ENCODE data around the gene RASA4B.
"Not testable (repeated sequence)": the region's sequence is repeated elsewhere in the genome, so short reads cannot be mapped to it uniquely, and the experiment has no call there.

The RASA4B gene

DNA sequence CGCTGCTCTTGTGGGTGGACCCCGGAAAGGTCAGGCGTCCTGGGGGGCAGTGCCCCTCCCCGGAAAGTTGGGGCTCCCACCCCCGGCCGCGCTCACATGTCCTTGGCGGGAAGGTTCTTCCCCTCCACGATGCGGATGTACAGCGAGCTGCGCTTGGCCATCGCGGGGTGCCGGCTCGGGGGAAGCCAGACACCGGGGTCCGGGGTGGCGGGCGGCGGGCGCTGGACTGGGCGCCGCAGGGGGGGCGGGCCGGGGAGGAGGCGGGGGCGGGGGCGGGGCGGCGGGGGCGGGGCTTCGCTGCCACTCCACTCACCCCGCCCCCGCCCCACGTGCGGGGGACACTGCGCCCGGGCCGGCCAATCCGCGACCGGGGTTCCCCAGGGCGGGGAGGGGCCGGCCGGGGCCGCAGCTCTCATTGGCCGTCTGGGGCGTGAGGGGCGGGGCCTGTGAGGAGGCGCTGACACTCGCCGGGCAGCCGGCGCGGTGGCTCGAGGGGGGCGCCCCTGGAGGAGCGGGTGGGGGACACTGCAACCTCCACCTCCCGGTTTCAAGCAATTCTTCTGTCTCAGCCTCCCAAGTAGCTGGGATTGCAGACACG is at the start of gene RASA4B:
TSS of gene RASA4B (minus strand) at position 228 of the 598 bp plus-strand sequence. CDS start at position 161, 67 bp downstream.
- DNase-seq, result not testable (repeated sequence)

GRCh38 chr7:102550808-102551422 is 33.3 kb upstream of the RASA4B start, which contains the start of gene SPDYE2:
TSS of gene SPDYE2 (plus strand) at chr7:102551226. CDS start at chr7:102553256, 2,030 bp downstream.
- not testable (repeated sequence) for DNase-seq

DNA sequence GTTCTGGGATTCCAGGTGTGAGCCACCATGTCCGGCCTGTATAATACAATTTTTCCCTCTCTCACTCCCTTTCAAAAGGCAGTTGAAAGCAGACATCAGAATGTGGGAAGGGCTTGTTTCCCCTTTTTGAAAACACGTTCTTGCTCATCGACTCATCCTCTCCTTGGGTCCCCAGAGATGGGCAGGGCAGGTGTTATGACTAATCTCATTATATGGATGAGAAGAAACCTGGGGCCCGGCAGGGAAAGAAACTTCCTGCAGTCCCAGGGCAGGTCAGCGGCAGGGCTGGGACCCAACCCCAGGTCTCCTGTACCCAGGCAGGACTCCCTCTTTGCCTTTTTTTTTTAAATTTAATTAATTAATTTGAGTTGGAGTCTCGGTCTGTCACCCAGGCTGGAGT is 28.8 kb upstream of the RASA4B start:
- DNase-seq, result not testable (repeated sequence)

DNA sequence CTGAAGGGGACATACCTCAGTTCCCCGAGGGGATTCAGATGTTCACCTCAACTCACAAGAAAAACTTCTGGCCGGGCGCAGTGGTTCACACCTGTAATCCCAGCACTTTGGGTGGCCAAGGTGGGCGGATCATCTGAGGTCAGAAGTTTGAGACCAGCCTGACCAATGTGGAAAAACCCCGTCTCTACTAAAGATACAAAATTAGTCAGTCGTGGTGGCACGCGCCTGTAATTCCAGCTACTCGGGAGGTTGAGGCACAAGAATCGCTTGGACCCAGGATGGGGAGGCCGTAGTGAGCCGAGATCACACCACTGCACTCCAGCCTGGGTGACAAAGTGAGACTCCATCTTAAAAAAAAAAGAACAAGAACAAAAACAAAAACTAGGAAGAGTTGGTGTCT is 27.7 kb upstream of the RASA4B start:
- not testable (repeated sequence) for DNase-seq

DNA sequence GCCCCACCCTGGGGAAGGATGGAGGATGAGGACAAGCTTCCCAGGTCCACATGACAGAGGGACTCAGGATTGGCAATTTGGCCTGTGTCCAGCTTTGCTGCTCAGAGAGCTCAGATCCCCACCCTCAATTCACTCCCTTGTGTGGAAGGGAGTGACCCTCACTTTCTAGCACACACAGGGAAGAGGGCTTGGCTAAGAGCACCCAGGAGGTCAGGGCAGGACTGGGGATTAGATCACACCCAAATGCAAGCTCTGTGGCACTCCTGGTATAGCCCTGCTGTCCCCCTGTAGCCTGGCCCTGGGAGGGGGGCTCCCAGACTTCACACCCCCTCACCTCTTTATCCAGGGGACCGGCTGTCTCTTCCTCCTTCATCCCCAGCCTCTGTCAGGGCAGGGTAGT is 26.8 kb upstream of the RASA4B start:
- not testable (repeated sequence) for DNase-seq

DNA sequence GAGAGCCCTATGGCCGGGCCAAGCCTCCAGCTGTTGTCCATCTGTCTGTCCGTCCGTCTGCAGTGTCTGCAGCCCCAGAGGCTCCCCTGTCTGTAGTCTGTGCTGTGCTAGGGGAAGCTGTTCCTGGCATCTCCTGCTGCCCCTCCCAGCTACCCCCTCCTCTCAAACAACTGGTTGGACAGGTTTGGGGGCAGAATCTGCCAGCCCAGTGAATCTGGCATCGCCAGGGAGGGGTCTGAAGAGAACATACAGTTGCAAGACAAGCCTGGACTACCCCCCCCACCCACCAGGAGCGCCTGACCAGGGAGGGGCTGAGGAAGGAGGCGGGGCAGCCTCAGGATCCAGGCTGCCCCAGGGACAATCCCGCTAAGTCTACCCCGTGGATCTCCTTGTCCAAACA is 26.0 kb upstream of the RASA4B start, which contains the start of gene UPK3BL2:
TSS of gene UPK3BL2 (minus strand) at position 101 of the 400 bp plus-strand sequence. CDS start at position 41, 60 bp downstream.
- DNase-seq, result not testable (repeated sequence)

- not testable (repeated sequence) for DNase-seq
Observed at GRCh38 chr7:102542771-102543170, 25.2 kb upstream of the RASA4B start.

- DNase-seq, result not testable (repeated sequence)
Observed at GRCh38 chr7:102542083-102542482, 24.5 kb upstream of the RASA4B start.

GRCh38 chr7:102540604-102541003 is 23.0 kb upstream of the RASA4B start:
- not testable (repeated sequence) for DNase-seq

- DNase-seq, result not testable (repeated sequence)
Observed at GRCh38 chr7:102535062-102535615, 17.6 kb upstream of the RASA4B start.

DNA sequence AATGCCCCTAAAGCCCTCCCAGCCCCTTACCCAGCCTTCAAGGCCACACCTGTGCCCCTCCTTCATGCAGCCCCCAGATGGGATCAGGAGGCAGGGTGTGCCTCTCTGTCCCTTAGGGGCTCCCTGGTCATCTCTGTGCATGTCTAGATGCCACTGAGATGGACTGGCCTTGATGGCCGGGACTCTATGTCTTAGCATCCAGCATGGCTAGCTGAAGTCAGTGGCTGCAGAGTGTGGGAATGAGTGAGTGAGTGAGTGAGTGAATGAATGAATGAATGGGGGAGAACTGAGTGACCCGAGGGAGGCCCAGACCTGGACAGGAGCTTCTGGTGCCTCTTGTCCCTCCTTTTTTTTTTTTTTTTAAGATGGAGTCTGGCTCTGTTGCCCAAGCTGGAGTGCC is 14.6 kb upstream of the RASA4B start:
- DNase-seq, result not testable (repeated sequence)

DNA sequence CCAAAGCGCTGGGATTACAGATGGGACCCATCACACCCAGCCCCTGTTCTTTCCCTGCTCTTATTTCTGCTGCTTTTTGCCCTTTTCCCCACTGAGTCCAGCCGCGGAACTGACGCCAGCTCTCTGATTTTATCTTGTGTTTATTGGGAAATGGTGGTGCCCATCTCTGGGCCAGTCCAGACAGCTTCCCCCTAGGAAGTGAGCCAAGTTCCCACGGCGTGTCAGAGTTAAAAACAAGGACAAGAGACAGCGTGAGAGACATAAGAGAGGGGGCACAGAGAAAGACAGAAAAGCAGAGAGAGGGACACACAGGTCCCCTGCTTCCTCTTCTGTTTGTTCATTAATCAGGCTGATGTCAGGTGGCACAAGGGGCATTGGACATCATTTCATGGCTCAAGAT is 14.0 kb upstream of the RASA4B start:
- DNase-seq, result not testable (repeated sequence)

- not testable (repeated sequence) for DNase-seq
Observed at GRCh38 chr7:102527822-102528793, 10.5 kb upstream of the RASA4B start.

DNA sequence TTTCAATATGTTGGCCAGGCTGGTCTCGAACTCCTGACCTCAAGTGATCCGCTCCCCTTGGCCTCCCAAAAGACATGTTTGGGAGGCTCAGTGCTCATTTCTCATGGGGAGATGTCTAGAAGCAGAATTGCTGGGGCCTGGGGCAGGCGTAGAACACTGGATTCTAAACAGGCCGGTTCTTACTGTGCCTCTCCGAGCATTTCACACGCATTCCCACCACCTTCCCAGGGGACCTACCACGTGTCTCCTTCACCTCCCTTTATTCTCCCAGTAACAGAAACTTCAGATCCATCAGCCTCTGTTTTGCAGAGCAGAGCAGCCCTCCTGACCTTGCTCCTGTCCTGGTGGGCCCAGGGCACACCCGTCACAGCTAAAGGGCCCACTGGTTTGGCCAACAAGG is 9.6 kb upstream of the RASA4B start:
- DNase-seq, result not testable (repeated sequence)

DNA sequence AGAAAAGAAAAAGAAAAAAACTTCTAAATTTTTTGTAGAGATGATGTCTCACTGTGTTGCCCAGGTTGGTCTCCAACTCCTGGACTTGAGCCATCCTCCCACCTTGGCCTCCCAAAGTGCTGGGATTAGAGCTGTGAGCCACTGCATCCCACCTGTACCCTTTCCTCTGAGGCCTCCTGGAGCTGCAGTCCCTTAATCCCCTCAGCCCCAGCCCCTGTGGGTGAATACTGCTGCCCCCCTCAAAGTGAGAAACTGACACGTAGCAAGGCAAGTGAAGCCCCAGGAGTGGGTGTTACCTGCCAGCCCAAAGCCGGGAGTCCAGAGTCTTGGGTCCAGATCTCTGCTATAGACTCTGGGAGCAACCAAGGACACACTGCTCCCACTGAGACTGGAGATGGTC is 7.2 kb upstream of the RASA4B start:
- DNase-seq, result not testable (repeated sequence)

GRCh38 chr7:102520797-102521196 is 3.2 kb upstream of the RASA4B start:
- not testable (repeated sequence) for DNase-seq

- not testable (repeated sequence) for DNase-seq
Observed at GRCh38 chr7:102516951-102517350, 626 bp downstream of the RASA4B start.

- not testable (repeated sequence) for DNase-seq
Observed at GRCh38 chr7:102515889-102516288, 1.7 kb downstream of the RASA4B start.

DNA sequence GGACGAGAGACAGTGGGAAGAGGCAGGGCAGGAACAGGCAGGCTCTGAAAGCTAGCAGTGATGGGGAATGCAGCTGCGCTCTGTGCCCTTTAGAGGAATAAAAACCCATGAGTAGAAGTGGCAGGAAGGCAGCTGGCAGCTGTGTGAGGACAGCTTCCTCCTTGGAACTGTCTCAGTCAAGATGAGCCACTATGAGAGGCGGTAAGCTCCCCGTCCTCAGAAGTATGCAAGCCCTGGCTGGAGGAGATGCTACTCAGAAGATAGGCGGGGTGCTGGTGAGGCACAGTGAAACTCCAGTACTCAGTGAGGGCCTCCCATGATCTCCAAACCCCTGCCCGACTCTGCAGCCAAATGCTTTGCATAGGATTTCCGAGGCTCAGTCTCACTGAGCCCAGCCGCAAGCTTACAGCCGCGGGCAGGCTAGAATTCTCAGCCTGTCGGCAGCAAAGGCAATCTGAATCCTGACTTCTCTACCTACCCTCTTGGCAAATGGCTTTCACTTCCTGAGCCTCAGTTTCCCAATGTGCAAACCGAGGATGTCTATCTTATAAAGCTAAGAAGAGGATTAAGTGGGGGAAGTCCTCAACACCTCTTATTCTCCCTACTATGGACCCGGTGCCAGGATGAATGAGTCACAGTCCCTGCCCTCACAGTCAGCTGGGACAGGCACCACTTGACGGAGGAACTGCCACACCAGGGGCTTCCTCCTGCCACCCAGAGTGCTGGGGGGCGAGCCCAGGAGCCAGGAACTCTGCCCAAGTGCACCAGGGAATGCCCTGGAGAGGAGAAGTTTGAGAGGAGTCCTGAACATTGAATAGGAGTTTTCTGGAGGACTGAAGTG is 2.5 kb downstream of the RASA4B start:
- DNase-seq, result not testable (repeated sequence)

- not testable (repeated sequence) for DNase-seq
Observed at GRCh38 chr7:102512642-102513221, 4.8 kb downstream of the RASA4B start.

DNA sequence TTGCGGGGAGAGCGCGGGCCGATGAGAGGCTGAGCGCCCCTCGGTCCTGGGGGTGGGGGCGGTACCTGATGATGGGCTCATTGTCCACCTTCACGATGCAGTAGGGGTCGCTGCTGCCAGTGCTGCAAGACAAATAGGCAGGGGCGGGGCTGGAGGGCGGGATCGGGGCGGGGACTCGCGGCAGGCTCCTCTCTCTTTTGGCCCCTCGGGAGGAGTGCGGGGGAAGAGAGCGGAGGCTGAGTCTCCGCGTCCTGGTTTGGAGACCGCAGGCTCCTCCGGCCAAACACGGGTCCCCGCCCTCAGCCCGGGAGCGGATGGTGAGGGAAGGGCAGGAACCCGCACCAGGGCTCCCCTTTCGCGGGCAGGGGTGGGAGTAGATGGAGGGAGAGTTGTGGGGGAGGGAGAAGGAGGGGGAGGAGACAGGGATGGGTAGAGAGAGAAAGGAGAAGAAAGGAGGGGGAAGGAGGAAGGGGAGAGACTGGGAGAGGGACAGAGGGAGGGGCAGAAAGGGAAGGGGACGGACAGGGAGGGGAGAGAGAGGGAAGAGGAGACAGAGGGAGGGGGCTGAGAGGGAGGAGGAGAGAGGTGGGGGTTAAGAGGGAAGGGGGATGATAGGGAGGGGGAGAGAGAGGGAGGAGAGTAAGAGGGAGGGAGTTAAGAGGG is 5.6 kb downstream of the RASA4B start:
- not testable (repeated sequence) for DNase-seq
